Raji (cell line): Measurements from ENCODE around the gene TIGD1.

Experiments used
- POLR2A ChIP-seq: IDR thresholded peaks from 2 replicates; pipeline ENCODE4 v1.6.1; 2011; ENCODE audit warnings: low read depth, low read length, control low read depth; ENCODE audit not compliant: insufficient read depth

The TIGD1 gene

DNA sequence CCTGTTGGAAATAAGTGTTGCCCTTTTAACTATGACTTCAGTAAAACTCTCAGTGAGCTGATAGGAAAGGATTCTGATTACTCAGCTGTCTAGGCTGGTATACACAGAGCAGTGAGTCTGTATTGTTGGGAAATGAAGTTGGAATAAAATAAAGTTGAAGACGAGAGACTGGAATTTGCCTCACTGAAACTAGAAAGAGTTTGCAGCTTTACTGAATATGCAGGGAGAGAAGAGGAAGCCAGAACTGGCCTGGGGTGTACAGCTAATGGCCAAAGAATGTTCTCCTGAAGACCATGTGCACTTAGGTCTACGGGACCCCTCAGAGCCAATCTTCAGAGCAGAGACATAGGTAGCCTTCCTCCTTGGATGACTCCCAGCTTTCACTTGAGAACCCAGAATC, 26.6 kb upstream of the TIGD1 start:
- TF ChIP-seq POLR2A, result no peak

DNA sequence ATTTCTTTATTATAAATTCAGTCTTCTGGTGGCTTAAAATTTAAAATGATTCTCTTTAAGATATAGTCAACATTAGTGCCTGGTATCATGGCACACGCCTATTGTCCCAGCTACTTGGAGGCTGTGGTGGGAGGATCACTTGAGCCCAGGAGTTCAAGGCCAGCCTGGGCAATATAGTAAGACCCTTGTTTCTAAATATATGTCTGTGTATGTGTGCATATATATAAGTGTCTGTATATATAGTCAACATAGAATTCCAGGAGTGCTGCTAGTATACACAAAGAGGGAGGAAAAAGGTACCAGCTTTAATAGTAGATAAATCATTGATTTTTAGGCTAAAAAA, 25.0 kb upstream of the TIGD1 start:
- no peak for TF ChIP-seq POLR2A

DNA sequence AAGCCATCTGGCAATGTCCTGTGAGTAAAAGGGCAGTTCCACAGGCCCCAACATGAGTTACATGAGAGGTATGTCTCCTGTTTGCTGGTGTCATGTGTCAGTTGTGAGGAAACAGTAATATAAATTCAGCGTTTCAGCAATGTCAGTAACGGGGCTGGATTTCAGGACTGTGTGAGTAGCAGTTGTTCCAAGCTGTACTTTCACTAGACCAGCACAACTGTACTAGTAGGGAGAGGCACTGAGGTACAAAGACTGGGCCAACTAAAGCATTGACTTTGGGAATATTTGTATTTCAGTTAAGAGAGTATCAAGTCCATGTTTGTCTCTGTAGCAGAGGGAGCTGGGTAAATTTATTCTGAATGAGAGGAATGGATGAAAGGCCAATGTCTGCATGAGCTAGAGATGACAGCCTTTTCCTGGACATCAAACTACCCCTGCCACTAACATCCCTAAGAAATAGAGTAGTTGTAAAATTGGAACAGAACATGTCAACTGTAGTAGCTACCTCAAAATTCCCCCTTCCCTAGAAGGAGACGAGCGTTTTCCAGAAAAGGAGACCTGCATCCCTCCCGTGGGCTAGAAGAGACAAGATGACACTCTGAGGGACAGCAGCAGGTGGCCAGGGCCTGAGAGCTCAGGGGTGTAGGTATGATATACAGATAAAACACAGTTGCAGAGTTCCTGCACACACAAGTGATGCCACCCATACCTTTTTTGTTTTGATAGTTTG, 24.5 kb upstream of the TIGD1 start:
- TF ChIP-seq POLR2A, result no peak

DNA sequence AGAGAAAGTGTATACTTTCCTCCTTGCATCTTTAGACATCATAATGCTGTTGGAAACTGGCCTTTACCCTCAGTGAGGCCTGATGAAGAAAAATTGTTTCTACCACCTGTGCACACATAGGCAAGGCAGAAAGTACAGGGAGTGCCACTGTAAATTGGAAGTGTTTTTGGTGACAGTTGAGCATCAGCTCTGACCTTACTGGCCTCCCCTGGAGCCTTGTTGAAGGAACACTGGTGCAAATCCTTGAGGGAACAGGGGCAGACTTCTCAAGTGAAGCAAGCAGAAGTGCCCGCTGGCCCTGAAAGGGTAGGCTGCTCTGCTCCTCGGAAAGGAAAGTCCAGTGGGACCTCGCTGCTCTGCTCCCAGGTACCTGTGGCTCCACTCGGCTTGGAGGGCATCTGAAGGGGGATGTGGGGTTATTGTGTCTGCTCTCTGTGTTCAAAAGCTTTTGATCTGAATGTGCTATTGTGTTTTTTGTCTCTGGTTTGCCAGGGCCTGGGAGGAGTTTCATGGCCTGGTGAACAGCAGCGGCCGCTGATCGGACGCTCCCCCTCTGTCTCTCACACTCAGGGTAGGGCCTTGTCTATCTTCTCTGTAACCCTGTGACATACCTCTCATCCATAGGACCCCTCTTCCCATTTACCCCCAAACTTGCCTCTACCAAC, 23.5 kb upstream of the TIGD1 start:
- no peak for TF ChIP-seq POLR2A

DNA sequence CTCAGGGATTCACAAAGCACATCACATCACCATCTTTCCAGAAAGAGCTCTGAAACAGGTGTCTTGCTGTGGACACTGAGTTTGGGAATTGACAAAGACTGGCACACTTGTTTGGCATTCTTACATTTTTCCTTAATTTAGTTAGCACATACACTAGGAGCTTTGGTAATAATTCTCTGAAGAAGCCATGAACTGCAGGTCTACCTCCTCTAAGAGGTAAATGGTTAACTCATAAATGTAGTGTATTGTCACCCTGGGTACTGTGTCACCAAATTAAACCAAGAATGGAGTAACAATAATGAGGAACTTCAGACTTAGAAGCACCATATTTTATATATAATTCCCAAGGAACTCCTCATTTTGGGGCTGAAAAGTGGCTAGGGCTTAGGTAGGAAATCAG, 22.7 kb upstream of the TIGD1 start:
- TF ChIP-seq POLR2A, result no peak

DNA sequence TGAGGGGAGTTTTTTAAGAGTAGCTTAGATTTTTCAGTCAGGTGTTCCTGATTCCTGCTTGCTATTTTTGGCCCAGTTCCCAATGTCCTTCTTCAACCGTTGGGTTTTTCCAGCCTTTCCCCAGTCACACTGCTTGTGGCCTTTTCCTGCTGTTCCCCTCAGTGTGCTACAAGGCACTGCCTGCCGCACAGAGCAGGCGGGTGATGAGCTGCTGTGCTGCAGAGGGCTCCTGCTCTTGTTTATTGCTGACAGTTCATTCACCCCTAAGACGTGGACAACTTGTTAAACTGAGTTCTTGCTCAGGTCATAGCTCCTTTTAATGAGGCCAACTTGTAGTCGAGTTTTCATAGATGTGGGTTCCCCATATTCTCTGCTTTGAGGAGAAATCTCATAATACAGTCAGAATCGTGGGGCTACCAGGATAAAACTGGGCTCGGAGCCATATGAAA, 20.7 kb upstream of the TIGD1 start:
- TF ChIP-seq POLR2A, result no peak

DNA sequence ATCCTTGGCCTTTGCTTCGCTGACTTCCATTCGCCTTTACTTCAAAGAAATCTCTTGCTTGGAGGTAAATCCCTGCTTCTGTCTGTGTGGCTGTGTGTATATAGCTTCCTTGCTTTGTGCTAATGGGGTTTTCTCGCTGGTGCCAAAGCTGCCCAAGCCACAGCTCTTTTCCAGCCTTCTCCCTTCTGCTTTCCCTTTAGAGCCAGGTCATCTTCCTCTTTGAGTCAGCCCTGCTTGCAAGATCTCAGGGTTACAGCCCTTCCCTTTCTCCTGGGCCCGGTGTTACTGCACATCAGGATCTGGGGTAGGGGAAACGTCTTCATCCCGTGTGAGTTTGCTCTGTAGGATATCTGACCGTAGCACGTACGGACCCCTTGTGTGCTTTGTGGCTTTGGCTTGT, 19.2 kb upstream of the TIGD1 start:
- TF ChIP-seq POLR2A, result no peak

DNA sequence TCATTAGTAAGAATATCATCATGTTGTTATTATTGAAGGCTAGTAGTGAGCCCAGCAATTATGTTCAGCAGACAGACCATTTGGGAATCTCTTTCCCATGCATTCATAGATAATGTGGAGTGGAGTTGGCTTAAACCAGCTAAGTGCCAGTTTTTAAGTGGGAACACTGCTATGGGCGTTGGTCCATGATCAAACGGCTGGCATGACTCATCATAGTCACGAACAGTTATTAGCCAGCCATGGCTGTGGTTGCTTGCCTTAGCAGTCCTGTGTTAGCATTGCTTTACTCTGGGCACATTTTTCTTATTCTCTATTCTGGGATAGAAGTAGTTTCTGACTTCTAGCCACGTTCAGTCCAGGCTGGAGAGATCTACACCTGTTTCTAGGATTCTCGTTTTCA, 17.8 kb upstream of the TIGD1 start:
- TF ChIP-seq POLR2A, result no peak

DNA sequence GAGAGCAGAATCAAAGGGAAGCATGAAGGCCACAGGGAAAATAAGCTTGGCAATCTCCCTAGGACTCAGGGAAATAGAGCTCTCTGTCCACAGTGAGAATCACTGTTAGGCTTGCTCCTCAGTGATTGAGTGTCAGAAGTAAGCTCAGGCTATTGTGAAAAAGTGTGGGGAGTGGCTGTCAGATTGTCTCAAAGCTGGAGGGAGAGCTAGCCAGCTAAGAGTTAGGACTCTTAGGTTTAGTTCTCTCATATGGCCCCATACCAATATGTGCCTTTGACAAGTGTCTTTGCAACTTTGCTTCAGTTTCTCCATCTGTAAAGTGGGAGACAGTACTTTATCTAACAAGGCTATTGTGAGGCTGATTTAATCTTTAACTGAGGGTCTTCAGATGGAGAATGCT, 17.4 kb upstream of the TIGD1 start:
- no peak for TF ChIP-seq POLR2A

DNA sequence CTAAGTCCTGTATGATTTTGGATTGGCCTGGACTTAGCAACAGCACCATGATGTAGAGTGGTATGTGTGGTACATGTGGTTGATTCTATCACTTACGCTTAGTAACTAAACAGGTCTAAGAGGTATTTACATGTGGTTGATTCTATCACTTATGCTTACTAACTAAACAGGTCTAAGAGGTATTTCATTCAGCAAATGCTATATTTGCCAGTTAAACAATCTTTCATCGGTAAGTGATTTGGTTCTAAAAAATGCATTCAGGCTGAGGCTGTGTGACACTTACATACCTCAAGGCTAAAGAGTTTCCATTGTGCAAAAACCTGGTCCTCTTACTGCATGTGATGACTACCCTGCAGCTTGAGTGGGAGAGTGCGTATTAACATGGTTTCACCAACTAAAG, 13.2 kb upstream of the TIGD1 start:
- TF ChIP-seq POLR2A, result no peak

DNA sequence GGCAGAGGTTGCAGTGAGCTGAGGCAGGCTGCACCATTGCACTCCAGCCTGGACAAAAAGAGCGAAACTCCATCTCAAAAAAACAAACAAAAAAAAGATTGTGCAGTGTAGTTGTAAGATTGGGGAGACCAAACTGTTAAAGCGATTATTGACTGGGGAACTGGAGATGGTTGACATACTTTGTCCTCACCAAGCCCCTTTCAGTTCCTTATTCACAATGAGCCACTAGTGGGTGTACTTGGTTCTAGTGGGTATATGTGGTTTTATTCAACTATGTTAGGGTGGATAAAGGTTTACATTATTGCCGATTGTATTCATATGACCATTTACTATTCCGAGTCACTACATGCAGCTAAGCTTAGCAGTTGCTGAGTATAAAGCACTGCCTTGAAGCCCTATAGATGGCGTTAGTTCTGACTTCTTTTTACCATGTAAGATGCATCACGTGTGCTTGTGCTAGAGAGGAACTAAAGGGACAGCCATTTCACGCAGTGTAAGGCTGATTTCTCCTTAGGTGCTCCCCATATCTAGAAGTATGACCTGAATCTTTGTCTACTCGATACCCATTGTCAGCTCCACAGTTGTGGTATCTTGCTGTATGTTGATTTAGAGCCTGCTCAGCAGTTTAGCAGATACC, 12.3 kb upstream of the TIGD1 start:
- TF ChIP-seq POLR2A, result no peak

DNA sequence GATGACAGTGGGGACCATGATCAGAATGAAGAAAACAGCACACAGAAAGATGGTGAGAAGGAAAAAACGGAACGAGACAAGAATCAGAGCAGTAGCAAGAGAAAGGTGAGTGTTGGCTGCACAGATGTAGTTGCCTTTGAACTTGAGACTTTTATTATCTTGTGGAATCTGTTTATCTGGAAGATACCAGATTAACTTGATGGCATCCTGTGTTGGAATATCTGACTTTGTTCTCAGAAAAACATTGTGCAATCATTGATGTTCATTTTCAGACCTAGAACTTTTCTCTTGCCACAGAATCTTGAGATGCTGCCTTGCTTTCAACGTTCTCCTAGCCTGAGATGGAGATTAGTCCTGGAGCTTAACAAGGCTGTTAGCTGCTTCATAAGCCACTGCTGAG, 6.1 kb upstream of the TIGD1 start:
- TF ChIP-seq POLR2A, result no peak

DNA sequence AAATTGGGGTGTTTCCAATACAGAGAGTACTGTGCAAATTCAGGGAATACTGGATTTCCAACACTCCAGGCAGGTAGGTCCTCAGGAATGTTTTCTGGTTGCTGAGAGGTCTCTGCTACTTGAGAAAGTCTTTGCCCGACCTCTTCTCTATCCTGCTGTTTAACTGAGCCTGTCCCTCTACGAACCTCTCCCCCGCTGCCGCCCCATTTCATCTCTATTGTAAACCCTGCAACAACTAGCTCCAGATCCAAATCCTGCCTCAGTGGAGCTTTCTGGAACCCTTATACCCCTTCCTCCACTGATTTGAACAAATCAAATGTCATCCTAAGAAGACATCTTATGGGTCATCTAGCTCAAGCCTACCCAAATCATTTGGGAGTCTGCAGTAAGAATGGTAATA, 1.4 kb upstream of the TIGD1 start:
- TF ChIP-seq POLR2A, result no peak

DNA sequence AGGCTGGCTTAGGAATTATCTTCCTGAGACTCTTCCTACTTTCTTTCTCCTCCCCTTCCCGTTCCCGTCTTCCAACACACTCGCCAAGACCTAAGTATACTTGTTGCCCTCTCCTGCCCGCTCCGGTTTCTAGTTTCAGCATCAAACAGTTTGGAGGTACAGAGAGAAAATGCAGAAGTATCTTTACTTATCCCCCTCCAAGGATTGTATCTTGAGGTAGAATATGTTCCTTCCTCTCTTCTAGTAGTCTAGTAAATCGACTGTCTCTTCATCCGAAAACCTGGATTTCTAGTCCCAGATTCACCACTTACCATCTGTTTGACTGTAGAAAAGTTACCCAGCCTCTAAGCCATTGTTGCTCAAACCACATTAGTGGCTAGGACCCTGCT, 887 bp upstream of the TIGD1 start:
- TF ChIP-seq POLR2A, result no peak

DNA sequence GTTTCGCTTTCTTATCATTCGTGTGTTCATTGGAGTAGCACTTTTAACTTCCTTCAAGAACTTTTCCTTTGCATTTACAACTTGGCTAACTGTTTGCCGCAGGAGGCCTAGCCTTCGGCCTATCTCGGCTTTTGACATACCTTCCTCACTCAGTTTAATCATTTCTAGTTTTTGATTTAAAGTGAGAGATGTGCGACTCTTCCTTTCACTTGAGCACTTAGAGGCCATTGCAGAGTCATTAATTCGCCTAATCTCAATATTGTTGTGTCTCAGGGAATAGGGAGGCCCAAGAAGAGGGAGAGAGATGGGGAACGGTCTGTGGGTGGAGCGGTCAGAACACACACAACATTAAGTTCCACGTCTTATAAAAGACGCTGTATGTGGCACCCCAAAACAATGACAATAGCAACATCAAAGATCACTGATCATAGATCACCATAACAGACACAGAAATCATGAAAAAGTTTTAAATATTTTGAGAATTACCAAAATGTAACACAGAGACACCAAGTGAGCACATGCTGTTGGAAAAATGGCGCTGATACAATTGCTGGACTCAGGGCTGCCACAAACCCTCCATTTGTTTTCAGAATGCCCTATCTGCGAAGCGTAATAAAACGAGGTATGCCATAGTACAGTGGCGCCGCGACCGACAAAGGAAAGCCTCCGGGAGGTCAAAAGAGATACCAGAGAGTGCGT, 553 bp downstream of the TIGD1 start:
- TF ChIP-seq POLR2A, result no peak

DNA sequence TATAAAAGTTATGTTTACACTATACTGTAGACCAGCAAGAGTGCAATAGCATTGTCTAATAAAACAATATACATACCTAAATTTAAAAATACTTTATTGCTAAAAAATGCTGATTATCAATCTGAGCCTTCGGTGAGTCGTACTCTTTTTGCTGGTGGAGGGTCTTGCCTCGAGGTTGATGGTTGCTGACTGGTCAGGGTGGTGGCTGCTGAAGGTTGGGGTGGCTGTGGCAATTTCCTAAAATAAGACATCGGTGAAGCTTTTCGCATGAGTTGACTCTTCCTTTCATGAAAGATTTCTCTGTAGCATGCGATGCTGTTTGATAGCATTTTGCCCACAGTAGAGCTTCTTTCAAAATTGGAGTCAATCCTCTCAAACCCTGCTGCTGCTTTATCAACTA, 2.4 kb downstream of the TIGD1 start:
- TF ChIP-seq POLR2A, result no peak
